Measurements from ENCODE around the gene FHOD3.

GRCh38 chr18:36420826-36421225, 123.3 kb downstream of the FHOD3 start:
- TF ChIP-seq TAF1 (IDR thresholded peaks at IDR 0.05; ENCODE audit: borderline replicate concordance, insufficient read depth, low read length) (no peak), POLR2AphosphoS5 (IDR thresholded peaks at IDR 0.05; ENCODE audit: low read depth, low read length) (no peak), REST (IDR thresholded peaks at IDR 0.05; ENCODE audit: insufficient read depth in 1 of 2, low read depth in 2 of 2, low read length in 2 of 2) (no peak), SIN3A (IDR thresholded peaks at IDR 0.05; ENCODE audit: borderline replicate concordance, insufficient read depth, low read length) (no peak), FOXP2 (optimal IDR thresholded peaks at IDR 0.05; ENCODE audit: borderline replicate concordance, extremely low read depth, extremely low read length, insufficient read depth) (no peak)

Measured in PFSK-1 (cell line).